ENCODE measurements around the gene ABLIM3. TPM values are rescaled to one million over a fixed set of nuclear protein-coding genes. Genes with fewer than 3 reads are reported as not detected.

The ABLIM3 gene
- total and polyA plus RNA-seq, 9 of the 15 experiments (the other 6 are each of a cell fraction or from before 2014, with no cell fraction given) = 0.03 to 0.38 (median 0.11) TPM

DNA sequence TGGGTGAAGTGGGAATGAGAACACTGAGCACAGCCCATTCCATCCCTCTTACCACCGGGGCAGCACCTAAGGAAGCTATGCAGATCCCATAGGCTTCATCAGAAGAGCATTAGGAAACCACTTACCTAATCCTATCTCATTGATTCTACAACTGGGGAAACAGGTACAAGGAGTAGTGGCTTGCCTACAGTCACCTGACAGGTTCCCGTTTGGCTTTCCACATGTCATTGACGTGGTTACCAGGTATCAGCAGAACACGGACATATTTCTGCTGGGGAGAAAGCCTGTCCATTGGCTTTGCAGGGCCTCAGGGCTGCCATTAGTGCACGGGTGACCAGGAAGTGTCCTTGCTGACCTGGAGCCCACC is 141.7 kb downstream of the ABLIM3 start:
- DNase-seq (ENCODE audit: extremely low read depth in 1 of 4, low spot score in 3 of 4) = no peak

More for the DNA sequence above, 141.7 kb downstream of the ABLIM3 start:
- FAIRE-seq (no peak), ATAC-seq (no peak)
- Histone ChIP-seq H3K79me2 (ENCODE audit: control insufficient read depth, insufficient read depth, low read length) (no peaks in the 10 kb centered on the region), H3K27me3 (ENCODE audit: control insufficient read depth in 2 of 2, insufficient read depth in 2 of 2, low read length in 2 of 2) (peaks cover 20 to 43% of the 10 kb centered on the region in 2 experiments), H3K4me3 (no peak overlapping the region), H3K9me1 (ENCODE audit: control insufficient read depth, insufficient read depth, low read length) (no peaks in the 10 kb centered on the region), H3K9me3 (replicated peaks; ENCODE audit: control insufficient read depth, insufficient read depth, low read depth, low read length) (no peaks in the 10 kb centered on the region), H3K9ac (ENCODE audit: insufficient read depth in 1 of 2, low read depth in 2 of 2, low read length in 2 of 2) (no peak overlapping the region), H2AFZ (ENCODE audit: low read depth, low read length) (no peak overlapping the region), H3K36me3 (ENCODE audit: control insufficient read depth, insufficient read depth, low read length) (no peaks in the 10 kb centered on the region), H4K20me1 (replicated peaks; ENCODE audit: control insufficient read depth, insufficient read depth, low read length) (no peaks in the 10 kb centered on the region), H3K4me2 (ENCODE audit: insufficient read depth, low read length) (no peak overlapping the region), H3K27ac (ENCODE audit: extremely low read depth, low read depth, low read length) (no peak overlapping the region), H3K4me1 (replicated peaks in 1 of 2; ENCODE audit: control insufficient read depth in 2 of 2, insufficient read depth in 2 of 2, low read length in 2 of 2) (no peaks in the 10 kb centered on the region; a peak in 1 of 5 replicates)
- ChIA-PET POLR2A (interaction anchor here (0.6 kb wide), 1 partner anchor 27 kb away, joined by 3 read pairs; no protein-coding TSS in a partner anchor), CTCF (ENCODE audit: low intra/inter-chr PET ratio) (no interaction called here)
- no TSS peak for BruUV-seq (replicated peaks)
- intact Hi-C loops (cut with micrococcal nuclease) = no loop called here
- in situ Hi-C loops (cut with MboI) = no loop called here
- WGBS (ENCODE audit: insufficient coverage, low coverage, missing lambda C conversion rate) = 3% methylated on average over 5 of the region's 5 CpGs
- TF ChIP-seq ZNF232 (CRISPR knock-in tag; IDR thresholded peaks at IDR 0.05) (no peak), TAF15 (IDR thresholded peaks at IDR 0.05; ENCODE audit: low read depth, low read length) (no peak), XRCC5 (IDR thresholded peaks at IDR 0.05; ENCODE audit: low read depth, low read length) (no peak), CBX5 (IDR thresholded peaks at IDR 0.05; ENCODE audit: borderline replicate concordance, low read depth) (no peak), TEAD1 (CRISPR knock-in tag; IDR thresholded peaks at IDR 0.05) (no peak), ZFP1 (CRISPR knock-in tag; IDR thresholded peaks at IDR 0.05) (no peak)
- TF ChIP-seq, protein P1, sequence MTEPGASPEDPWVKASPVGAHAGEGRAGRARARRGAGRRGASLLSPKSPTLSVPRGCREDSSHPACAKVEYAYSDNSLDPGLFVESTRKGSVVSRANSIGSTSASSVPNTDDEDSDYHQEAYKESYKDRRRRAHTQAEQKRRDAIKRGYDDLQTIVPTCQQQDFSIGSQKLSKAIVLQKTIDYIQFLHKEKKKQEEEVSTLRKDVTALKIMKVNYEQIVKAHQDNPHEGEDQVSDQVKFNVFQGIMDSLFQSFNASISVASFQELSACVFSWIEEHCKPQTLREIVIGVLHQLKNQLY (CRISPR knock-in tag; conservative IDR thresholded peaks at IDR 0.05) = no peak
- TF ChIP-seq, protein P2, sequence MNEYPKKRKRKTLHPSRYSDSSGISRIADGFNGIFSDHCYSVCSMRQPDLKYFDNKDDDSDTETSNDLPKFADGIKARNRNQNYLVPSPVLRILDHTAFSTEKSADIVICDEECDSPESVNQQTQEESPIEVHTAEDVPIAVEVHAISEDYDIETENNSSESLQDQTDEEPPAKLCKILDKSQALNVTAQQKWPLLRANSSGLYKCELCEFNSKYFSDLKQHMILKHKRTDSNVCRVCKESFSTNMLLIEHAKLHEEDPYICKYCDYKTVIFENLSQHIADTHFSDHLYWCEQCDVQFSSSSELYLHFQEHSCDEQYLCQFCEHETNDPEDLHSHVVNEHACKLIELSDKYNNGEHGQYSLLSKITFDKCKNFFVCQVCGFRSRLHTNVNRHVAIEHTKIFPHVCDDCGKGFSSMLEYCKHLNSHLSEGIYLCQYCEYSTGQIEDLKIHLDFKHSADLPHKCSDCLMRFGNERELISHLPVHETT (CRISPR knock-in tag; conservative IDR thresholded peaks at IDR 0.05 in 1 of 2, IDR thresholded peaks at IDR 0.05 in 1 of 2) = no peak
- TF ChIP-seq, protein P3, sequence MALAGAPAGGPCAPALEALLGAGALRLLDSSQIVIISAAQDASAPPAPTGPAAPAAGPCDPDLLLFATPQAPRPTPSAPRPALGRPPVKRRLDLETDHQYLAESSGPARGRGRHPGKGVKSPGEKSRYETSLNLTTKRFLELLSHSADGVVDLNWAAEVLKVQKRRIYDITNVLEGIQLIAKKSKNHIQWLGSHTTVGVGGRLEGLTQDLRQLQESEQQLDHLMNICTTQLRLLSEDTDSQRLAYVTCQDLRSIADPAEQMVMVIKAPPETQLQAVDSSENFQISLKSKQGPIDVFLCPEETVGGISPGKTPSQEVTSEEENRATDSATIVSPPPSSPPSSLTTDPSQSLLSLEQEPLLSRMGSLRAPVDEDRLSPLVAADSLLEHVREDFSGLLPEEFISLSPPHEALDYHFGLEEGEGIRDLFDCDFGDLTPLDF (CRISPR knock-in tag; IDR thresholded peaks at IDR 0.05) = no peak
- TF ChIP-seq, protein P4, sequence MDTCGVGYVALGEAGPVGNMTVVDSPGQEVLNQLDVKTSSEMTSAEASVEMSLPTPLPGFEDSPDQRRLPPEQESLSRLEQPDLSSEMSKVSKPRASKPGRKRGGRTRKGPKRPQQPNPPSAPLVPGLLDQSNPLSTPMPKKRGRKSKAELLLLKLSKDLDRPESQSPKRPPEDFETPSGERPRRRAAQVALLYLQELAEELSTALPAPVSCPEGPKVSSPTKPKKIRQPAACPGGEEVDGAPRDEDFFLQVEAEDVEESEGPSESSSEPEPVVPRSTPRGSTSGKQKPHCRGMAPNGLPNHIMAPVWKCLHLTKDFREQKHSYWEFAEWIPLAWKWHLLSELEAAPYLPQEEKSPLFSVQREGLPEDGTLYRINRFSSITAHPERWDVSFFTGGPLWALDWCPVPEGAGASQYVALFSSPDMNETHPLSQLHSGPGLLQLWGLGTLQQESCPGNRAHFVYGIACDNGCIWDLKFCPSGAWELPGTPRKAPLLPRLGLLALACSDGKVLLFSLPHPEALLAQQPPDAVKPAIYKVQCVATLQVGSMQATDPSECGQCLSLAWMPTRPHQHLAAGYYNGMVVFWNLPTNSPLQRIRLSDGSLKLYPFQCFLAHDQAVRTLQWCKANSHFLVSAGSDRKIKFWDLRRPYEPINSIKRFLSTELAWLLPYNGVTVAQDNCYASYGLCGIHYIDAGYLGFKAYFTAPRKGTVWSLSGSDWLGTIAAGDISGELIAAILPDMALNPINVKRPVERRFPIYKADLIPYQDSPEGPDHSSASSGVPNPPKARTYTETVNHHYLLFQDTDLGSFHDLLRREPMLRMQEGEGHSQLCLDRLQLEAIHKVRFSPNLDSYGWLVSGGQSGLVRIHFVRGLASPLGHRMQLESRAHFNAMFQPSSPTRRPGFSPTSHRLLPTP (IDR thresholded peaks at IDR 0.05; ENCODE audit: borderline replicate concordance, extremely low read depth, insufficient read length) = no peak

Measured in K562 (cell line).